ENCODE measurements around the gene RAB7B. TPM values are rescaled to one million over a fixed set of nuclear protein-coding genes. Genes with fewer than 3 reads are reported as not detected.
"Not testable (repeated sequence)": the region's sequence is repeated elsewhere in the genome, so short reads cannot be mapped to it uniquely, and the experiment has no call there.

The RAB7B gene
- polyA plus RNA-seq, 10 donors, result 7.9 to 16.2 (median 9.2) TPM

DNA sequence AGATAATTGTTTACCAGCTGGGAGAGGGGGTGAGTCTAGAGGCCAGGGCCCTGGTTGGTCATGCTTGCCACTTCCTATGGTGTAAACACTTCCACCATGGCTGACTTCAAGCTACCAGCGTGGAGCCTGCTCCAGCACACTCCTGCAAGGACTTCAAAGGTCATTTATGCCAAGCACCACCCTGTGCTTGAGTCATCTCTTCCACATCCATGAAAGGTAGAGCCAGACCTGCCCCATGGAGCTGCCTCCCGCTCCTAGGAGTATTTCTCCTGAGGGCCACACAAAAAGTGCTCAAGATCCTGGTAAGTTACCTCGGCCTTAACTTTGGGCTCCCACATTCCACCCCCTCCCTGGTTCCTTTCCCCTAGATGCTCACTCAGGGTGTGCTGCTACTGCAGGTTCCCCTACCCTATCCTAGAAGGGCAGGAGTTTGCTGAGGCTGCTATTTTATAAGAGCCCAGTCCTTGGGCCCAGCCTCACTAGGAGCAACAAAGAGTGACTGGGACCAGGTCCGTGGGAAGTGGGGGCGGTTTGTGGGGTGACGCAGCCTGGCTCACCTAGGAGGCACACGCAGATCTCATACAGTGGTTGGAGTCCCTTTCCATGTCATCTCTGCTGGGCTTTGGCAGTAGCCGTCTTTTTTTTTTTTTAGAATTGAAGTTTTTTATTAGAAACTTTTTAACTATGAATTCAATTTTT, 2.4 kb downstream of the RAB7B start:
- DNase-seq, result no peak

DNA sequence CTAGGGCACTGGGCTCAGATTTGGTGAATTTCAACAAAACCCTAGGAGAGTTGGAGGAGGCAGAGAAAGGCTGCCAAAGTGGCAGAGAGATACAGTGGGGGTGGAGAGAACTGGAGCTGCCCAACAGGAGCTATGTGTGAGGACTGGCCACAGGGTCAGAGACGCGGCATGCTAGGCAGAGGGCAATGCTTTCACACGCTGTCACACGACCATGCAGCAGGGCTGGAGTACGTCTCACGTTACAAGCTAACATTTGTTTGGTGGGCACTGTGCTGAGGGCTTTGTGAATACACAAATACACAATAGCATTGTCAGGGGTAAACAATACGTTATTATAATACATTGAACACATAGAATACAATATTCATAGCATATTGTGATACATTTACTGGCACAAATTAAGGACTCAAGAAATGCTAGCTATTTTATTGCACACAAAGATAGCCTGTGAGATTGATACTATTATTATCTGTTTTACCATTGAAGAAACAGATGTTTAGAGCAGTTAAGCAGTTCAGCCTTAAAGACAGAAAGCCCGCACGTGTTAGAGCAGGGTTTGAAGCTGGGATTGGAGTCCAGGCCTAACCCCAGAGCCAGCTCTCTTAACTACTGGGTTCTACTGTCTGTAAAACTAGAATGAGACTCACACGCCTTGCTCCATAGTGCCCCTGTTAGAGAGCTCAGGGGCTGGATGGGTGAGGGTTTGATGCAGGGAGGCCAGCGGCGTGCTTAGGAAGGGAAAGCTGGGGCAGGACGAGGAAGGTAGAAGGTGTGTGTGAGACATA, 4.5 kb downstream of the RAB7B start:
- peak in 2 of 3 donors; percentile 53 to 57 for DNase-seq

GRCh38 chr1:205996641-205997040, 6.6 kb downstream of the RAB7B start:
- not testable (repeated sequence) for DNase-seq

DNA sequence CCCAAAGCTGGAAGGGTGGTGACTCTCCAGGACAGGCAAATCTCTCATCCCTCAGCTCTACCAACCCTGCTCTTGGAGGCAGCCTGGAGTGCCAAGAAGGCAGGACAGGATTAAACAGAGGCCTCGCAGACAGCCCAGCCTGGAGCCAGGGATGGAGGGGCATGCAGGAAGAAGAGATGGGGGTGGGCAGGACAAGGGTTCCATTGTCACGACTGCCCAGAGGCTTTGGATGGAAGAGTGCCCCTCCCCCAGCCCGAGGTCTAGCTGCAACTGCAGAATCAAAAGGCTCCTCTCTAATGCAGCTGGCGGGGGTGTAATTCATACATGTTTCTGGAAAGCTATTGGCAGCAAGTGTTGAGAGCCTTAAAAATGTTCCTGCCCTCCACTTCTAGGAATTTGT, 8.8 kb downstream of the RAB7B start:
- peak in 1 of 3 donors; percentile 45 for DNase-seq

DNA sequence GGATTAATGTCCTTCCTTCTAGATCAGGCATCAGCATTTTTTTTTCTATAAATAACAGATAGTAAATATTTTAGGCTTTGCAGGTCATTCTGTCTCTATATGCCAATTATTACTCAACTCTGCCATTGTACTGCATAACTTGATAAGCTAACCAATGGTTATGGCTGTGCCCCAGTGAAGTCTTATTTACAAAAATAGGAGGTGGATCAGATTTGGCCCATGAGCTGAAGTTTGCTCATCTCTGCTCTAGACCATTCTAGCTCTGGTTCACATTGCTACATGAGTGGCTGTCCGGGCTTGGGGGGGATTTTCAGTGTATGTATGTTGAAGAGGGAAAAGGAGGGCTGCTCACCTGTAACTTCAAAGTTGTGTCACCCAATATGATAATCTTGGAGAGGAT, 10.1 kb downstream of the RAB7B start:
- no peak for DNase-seq

DNA sequence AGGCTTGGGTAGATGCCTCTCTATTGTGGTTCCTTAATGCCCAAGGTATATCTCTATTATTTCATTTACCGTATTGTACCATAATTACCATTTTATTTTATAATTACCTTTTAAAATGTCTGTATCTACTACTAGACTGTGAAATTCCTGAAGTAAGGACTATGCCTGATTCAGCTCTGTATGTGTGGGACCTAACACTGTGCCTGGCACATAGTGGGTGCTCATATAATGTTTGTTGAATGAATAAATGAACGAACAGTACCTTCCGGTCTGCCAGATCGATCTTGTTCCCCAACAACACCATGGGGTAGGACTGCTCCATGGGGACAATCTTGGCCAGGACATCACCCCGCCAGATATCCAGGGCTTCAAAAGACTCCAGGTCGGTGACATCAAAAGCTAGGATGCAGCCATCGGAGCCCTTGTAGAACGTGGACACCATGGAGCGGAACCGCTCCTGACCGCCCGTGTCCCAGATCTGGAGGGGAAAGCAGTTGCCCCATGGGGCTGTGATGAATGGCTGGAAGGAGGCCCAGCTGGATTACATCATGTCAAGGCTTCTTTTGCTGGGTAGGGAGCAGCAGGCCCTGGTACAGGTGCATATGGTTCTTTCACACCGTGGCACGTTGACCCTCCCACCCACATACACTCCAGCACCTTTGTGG, 10.8 kb downstream of the RAB7B start:
- DNase-seq, result no peak

GRCh38 chr1:205991237-205991636, 12.0 kb downstream of the RAB7B start:
- DNase-seq, result no peak

GRCh38 chr1:205990226-205990625, 13.0 kb downstream of the RAB7B start:
- DNase-seq, result no peak

- no peak for DNase-seq
Measured at GRCh38 chr1:205989786-205990185, 13.4 kb downstream of the RAB7B start.

- peak in 1 of 3 donors; percentile 59 for DNase-seq
Measured at GRCh38 chr1:205988585-205988995, 14.6 kb downstream of the RAB7B start.

- DNase-seq, result no peak
Measured at GRCh38 chr1:205986861-205987260, 16.3 kb downstream of the RAB7B start.

DNA sequence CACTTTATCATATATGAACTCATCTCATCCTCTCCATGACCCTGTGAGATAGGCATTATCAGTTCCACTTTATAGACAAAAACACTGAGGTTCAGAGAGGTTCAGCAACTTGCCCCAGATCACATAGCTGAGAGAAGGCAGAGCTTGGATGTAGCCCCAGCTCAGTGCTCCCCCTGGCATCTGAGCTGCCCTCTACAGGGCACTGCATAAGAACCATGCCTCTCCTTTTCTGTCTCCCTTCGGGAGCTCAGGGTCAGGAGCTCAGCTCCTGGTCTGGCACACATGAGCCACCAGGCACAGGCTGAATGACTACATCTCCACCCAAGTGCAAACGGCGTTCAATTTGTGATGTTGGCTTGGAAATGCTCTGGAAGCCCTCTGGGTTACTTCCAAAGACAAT, 16.9 kb downstream of the RAB7B start:
- no peak for DNase-seq

DNA sequence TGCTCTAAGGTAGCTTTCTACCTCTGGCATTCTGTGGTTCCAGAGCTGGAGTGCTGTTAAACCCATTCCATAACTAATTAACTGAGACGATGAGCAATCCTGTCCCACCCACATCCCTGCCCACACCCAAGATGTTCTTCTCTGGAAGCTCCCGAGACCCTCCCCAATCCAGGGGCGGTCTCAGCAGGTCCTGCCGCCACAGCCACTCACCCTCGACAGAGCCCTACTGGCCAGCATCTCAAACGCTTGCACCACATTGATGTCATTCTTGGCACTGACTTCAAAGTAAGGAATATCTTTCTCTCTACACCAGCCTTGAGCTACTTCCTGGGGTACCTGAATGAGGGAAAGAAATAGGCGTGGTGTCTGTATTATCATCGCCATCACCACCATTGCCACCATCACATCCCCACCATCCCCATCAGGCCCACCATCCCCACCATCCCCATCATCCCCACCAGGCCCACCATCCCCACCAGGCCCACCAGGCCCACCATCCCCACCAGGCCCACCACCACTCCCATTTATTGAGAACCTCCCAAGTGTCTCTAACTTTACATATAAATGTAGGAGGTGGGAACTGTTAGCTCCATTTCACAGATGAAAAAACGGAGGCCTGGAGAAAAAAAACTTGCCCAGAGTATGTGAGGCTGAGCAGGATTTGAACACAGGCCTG, 17.7 kb downstream of the RAB7B start:
- DNase-seq, result no peak

- DNase-seq, result peak; percentile 65 to 90 (median 77)
Measured at GRCh38 chr1:205983925-205984725, 19.1 kb downstream of the RAB7B start.

DNA sequence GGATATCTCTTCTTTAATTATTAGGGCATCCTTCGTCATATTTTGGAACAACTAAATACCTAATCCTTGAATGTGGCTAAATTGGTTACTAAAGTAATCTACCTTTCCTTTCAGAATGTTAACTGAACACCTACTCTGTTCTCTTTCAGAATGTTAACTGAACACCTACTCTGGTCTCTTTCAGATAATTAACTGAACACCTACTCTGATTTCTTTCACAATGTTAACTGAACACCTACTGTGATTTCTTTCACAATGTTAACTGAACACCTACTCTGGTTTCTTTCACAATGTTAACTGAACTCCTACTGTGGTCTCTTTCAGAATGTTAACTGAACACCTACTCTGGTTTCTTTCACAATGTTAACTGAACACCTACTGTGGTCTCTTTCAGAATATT, 21.9 kb downstream of the RAB7B start:
- DNase-seq, result no peak

DNA sequence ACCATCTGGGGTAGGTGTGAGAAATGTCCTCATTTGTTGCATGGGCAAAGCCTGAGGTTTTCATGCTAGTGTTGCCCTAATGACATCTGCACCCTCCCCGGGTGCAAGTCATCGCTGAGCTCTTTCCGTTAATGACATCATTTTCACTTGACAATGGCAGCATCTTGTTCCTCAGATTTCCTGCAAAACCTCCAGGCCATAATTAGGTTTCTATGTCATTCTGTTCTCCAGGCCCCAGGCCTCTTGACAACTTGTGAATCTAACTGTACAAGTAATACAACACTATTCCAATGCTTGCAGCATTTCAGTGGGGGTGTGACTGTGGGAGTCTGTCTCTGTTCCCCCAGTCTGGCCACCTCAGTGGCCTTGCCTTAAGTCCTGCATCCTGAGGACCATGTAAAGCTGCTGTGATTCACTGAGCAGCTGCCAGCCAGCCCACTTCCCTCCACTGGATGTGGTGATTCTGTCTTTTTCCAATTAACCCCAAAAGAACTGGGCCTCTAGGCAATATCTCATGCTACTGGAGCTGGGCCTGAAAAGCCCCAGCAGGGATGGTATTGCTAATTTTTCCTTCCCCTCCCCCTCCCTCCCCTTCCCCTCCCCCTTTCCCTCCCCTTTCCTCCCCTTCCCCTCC, 22.8 kb downstream of the RAB7B start:
- DNase-seq, result no peak

GRCh38 chr1:205979301-205979700, 23.9 kb downstream of the RAB7B start:
- DNase-seq, result no peak

DNA sequence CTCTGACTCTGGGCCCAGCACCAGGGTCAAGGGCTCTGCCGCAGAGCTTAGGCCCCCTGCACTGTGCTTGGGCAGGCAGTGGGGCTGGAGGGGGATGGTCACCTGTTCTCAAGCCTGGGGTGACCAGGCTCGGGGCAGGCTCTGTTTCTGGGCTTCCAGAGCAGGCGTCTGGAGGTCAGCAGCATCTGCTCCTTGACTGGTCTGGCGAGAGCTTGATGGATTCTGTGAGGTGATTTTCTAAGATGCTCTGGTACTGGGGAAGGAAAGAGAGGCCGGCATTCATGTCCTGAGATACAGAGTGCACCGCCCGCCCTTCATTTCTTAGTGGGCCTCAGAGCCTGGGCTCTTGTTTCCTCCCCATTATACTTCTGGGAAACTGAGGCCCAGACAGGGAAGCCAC, 24.5 kb downstream of the RAB7B start:
- no peak for DNase-seq

DNA sequence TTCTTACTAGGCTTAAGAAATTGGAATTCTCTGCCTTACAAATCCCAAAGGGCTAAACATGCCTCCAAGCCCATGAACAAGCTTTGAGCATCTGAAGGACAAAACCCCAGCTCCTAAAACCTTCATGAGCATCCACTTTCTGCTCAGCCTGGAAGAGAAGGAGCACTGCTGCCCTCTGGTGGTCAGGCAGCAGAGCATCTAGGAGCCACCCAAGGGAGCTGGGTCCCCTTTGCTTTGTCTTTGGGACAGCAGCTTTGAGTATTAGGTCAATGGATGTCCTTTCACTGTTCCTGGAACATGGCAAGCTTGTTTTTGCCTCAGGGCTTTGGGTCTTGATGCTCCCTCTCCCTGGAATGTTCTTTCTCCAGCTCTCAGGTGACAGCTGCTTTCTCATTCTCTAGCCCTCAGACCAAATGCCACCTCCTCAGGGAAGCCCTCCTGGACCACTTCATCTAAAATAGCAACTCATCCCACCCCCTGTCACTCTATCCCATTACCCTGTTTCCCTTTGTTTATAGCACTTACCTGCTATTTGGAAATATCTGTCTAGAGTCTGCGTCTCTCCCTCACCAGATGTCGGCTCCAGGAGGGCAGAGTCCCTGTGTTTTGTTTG, 25.7 kb downstream of the RAB7B start:
- peak; percentile 74 to 87 (median 84) for DNase-seq

GRCh38 chr1:205976708-205977401, 26.3 kb downstream of the RAB7B start:
- DNase-seq, result peak in 1 of 3 donors; percentile 62
